ENCODE results near the gene PDE2A.

PDE2A gene

GRCh38 chr11:72653649-72654048 is 20.6 kb downstream of the PDE2A start:
- Mint-ChIP-seq H3K36me3 (ENCODE audit: insufficient read depth) (peaks cover 6% of the 10 kb centered on the region), H3K9me3 (no peaks in the 10 kb centered on the region)

GRCh38 chr11:72652873-72653630 is 21.2 kb downstream of the PDE2A start:
- no peak for DNase-seq

More at GRCh38 chr11:72653649-72654048, 20.6 kb downstream of the PDE2A start:
- Mint-ChIP-seq H3K27ac (no peak overlapping the region), H3K27me3 (peaks cover 0 to 35% of the 10 kb centered on the region in 2 donors), H3K4me3 (no peak overlapping the region), H3K4me1 (ENCODE audit: low read depth in 2 of 2) (no peaks in the 10 kb centered on the region)
- no peak for ATAC-seq (replicated peaks)
- no peak for DNase-seq

DNA sequence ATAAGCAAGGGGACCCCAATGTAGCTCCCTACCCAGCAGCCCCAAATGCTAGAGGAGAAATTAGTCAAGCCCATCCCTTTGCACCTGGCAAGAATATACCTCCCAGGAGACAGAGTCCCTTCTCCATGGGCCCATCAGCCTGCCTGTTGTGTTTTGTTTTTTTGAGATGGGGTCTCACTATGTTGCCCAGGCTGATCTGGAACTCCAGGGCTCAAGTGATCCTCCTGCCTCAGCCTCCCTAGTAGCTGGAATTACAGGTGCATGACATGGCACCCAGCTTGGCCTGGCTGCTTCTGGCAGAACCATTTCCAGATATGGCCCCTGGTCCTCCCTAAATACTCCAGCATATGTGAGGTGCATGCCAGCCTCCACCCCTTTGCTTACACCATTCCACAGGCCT is 22.1 kb downstream of the PDE2A start:
- DNase-seq (no peak), ATAC-seq (replicated peaks) (no peak)
- Mint-ChIP-seq H3K9me3 (no peaks in the 10 kb centered on the region), H3K27ac (no peak overlapping the region), H3K36me3 (ENCODE audit: insufficient read depth) (peaks cover 6% of the 10 kb centered on the region), H3K27me3 (peaks cover 0 to 25% of the 10 kb centered on the region in 2 donors), H3K4me3 (no peak overlapping the region), H3K4me1 (ENCODE audit: low read depth in 2 of 2) (no peaks in the 10 kb centered on the region)

More at GRCh38 chr11:72652873-72653630, 21.2 kb downstream of the PDE2A start:
- no peak for ATAC-seq (replicated peaks)
- H3K27me3 Mint-ChIP-seq, result peaks cover 0 to 29% of the 10 kb centered on the region in 2 donors
- H3K4me1 Mint-ChIP-seq (ENCODE audit: low read depth in 2 of 2), result no peaks in the 10 kb centered on the region
- H3K4me3 Mint-ChIP-seq, result no peak overlapping the region
- no peak overlapping the region for H3K27ac Mint-ChIP-seq
- no peaks in the 10 kb centered on the region for H3K9me3 Mint-ChIP-seq
- peaks cover 6% of the 10 kb centered on the region for H3K36me3 Mint-ChIP-seq (ENCODE audit: insufficient read depth)

- Mint-ChIP-seq H3K27me3 (peaks cover 0 to 6% of the 10 kb centered on the region in 2 donors), H3K4me3 (no peak overlapping the region), H3K36me3 (ENCODE audit: insufficient read depth) (peaks cover 6% of the 10 kb centered on the region), H3K9me3 (no peaks in the 10 kb centered on the region), H3K27ac (peak overlapping the region in 1 of 2 donors; percentile 1), H3K4me1 (ENCODE audit: low read depth in 2 of 2) (no peaks in the 10 kb centered on the region)
- no peak for DNase-seq
- ATAC-seq (replicated peaks), result no peak
These were observed 24.8 kb downstream of the PDE2A start for GRCh38 chr11:72649215-72649976.

- H3K9me3 Mint-ChIP-seq, result no peaks in the 10 kb centered on the region
- H3K27me3 Mint-ChIP-seq, result peaks cover 0 to 3% of the 10 kb centered on the region in 2 donors
- no peak for DNase-seq
- peak overlapping the region in 1 of 2 donors; percentile 1 for H3K27ac Mint-ChIP-seq
- H3K4me3 Mint-ChIP-seq, result no peak overlapping the region
- peaks cover 4% of the 10 kb centered on the region for H3K36me3 Mint-ChIP-seq (ENCODE audit: insufficient read depth)
- H3K4me1 Mint-ChIP-seq (ENCODE audit: low read depth in 2 of 2), result peaks cover 0 to 2% of the 10 kb centered on the region in 2 donors
- no peak for ATAC-seq (replicated peaks)
These were observed 25.7 kb downstream of the PDE2A start for GRCh38 chr11:72648384-72649136.

DNA sequence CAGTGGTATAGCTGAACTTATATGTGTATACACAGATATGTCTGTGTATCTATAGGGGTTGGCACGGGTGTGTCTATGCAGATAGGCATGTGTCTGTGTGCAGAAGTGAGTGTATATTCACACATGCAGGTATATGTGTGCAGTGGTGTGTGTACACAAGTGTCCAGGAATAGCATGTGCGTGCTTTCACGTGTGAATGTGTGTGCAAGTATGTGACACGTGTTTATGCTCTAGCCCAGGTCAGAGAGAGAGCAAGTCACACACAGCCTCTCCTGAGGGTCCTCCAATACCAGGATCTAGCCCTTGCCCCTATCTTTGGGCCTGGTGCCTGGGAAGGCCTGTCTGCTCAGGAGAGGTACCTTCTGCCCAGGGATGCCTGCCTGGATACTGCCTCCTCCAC is 26.3 kb downstream of the PDE2A start:
- no peak for ATAC-seq (replicated peaks)
- Mint-ChIP-seq H3K4me3 (no peak overlapping the region), H3K27ac (no peak overlapping the region), H3K4me1 (ENCODE audit: low read depth in 2 of 2) (peaks cover 0 to 2% of the 10 kb centered on the region in 2 donors), H3K9me3 (no peaks in the 10 kb centered on the region), H3K36me3 (ENCODE audit: insufficient read depth) (no peaks in the 10 kb centered on the region), H3K27me3 (no peaks in the 10 kb centered on the region)
- no peak for DNase-seq

GRCh38 chr11:72646472-72646871 is 27.8 kb downstream of the PDE2A start:
- Mint-ChIP-seq H3K36me3 (ENCODE audit: insufficient read depth) (no peaks in the 10 kb centered on the region), H3K9me3 (no peaks in the 10 kb centered on the region), H3K27me3 (no peaks in the 10 kb centered on the region), H3K27ac (no peak overlapping the region), H3K4me1 (ENCODE audit: low read depth in 2 of 2) (peaks cover 0 to 2% of the 10 kb centered on the region in 2 donors), H3K4me3 (no peak overlapping the region)
- DNase-seq (no peak), ATAC-seq (replicated peaks) (no peak)

DNA sequence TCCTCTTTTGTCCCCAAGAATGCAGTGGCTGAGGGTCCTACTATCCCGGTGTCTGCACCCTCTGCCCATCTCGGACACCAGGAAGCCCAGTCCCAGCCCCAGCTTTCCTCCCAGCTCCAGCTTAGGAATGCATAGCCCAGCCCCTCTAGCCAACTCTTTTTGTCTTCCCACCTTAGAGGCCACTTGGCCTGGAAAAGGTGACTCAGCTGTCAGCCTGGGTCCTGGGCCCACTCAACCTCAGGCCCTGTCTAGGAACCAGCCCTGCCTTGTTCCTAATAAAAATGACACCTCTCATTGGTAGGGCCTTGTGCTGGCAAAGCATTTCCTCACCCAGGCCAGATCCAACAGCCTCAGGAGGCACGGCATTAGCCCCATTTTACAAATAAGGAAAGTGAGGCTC is 28.2 kb downstream of the PDE2A start:
- H3K36me3 Mint-ChIP-seq (ENCODE audit: insufficient read depth), result no peaks in the 10 kb centered on the region
- no peak for DNase-seq
- peaks cover 0 to 2% of the 10 kb centered on the region in 2 donors for H3K4me1 Mint-ChIP-seq (ENCODE audit: low read depth in 2 of 2)
- no peaks in the 10 kb centered on the region for H3K27me3 Mint-ChIP-seq
- H3K27ac Mint-ChIP-seq, result no peak overlapping the region
- H3K4me3 Mint-ChIP-seq, result no peak overlapping the region
- no peaks in the 10 kb centered on the region for H3K9me3 Mint-ChIP-seq
- no peak for ATAC-seq (replicated peaks)

DNA sequence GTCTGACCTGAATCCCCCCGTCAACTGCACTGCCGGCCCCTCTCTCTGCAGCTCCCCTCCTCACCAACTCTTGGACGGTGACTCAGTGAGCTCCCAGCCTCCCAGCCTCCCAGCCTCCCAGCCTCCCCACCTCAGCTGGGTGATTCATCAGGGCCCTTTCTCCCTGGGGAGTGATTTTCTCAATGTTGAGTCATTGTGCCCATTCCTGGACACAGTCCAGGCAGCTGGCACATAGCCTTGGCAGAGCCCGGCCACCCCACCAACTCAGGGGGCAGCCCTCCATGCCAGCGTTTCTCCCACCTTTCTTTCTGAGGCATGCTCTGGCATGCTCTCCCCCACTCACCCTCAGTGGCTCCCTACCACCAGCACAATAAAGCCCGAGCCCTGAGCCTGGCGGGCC is 30.7 kb downstream of the PDE2A start:
- Mint-ChIP-seq H3K36me3 (ENCODE audit: insufficient read depth) (no peaks in the 10 kb centered on the region), H3K9me3 (no peaks in the 10 kb centered on the region), H3K4me1 (ENCODE audit: low read depth in 2 of 2) (peaks cover 0 to 2% of the 10 kb centered on the region in 2 donors), H3K27me3 (no peaks in the 10 kb centered on the region), H3K4me3 (peak overlapping the region; percentile 71 to 75), H3K27ac (no peak overlapping the region)
- DNase-seq, result no peak
- ATAC-seq (replicated peaks), result no peak

- DNase-seq (peak; percentile 52 to 70 (median 62)), ATAC-seq (replicated peaks) (peak; percentile 87)
- Mint-ChIP-seq H3K27ac (no peak overlapping the region), H3K4me3 (peak overlapping the region; percentile 71 to 75), H3K36me3 (ENCODE audit: insufficient read depth) (no peaks in the 10 kb centered on the region), H3K9me3 (no peaks in the 10 kb centered on the region), H3K4me1 (ENCODE audit: low read depth in 2 of 2) (peaks cover 0 to 2% of the 10 kb centered on the region in 2 donors), H3K27me3 (peaks cover 0 to 2% of the 10 kb centered on the region in 2 donors)
These were observed 31.2 kb downstream of the PDE2A start for GRCh38 chr11:72642884-72643522.

DNA sequence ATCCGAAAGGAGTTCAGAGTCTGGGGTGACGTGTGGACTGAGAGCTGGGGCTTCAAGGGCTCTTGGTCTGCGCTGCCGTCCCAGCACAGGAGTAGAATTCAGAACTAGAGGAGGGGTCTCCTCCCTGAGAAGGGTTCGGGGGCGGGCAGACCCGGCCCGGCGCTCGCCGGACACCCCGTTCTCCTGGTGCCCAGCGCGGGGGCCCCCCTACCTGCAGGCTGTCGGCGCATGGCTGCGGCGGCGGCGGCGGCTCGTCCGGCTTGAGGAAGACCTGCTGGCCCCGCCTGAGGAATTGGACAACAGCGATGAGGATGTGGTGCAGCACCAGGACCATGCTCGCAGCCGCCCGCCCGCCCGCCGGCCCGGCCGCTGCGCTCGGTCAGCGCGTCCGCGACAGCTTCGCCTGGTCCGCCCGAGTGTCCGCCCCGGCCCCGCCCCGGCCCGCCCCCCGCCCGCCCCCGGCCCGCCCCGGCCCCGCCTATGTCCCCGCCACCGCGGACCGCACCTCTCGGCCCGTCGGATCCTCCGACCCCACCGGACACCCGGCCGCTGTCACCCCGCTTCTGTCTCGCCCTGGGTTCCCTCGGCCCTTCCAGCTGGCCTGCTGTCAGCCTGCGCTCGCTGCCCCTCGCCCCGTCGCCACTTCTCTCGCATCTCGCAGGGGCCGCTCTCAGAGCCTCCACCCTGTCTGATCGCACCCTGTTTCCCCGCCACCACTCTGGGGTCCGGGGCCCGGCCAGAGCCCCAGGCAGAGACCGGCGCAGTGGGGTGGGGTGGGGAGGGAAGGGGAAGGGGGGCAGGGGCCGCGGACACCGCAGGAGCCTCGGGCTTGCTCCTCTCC is 32.0 kb downstream of the PDE2A start:
- no peaks in the 10 kb centered on the region for H3K9me3 Mint-ChIP-seq
- ATAC-seq (replicated peaks), result peak; percentile 58
- DNase-seq, result peak in 2 of 3 experiments; percentile 9 to 15
- no peak overlapping the region for H3K27ac Mint-ChIP-seq
- peak overlapping the region; percentile 65 to 69 for H3K4me3 Mint-ChIP-seq
- H3K4me1 Mint-ChIP-seq (ENCODE audit: low read depth in 2 of 2), result peaks cover 0 to 2% of the 10 kb centered on the region in 2 donors
- H3K36me3 Mint-ChIP-seq (ENCODE audit: insufficient read depth), result no peaks in the 10 kb centered on the region
- peaks cover 5 to 10% of the 10 kb centered on the region in 2 donors for H3K27me3 Mint-ChIP-seq

DNA sequence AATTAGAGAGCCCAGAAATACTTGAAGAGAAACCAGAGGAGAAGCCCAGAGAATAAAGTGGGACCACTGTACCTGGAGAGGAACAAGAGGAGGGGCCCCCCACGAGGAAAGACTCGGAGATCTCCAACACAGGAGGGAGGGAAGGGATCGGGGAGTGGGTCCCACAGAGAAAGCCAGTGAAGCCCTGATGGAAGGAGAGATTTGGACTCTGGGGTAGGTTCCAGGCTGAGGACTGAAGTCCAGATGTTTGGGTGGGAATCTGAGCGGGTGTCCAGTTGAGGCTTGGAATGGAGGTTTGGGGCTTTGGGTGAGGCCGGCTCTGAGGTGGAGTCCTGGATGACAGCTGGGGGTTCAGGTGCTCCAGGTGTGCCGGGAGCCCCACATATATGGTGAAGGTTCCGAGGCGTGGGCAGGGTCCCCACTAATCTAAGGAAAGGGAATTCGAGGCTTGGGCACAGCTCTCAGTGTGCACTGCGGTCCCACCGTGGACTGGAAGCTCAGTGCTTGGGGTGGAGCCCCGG is 32.6 kb downstream of the PDE2A start:
- Mint-ChIP-seq H3K36me3 (ENCODE audit: insufficient read depth) (no peaks in the 10 kb centered on the region), H3K9me3 (no peaks in the 10 kb centered on the region), H3K4me3 (no peak overlapping the region), H3K27ac (no peak overlapping the region), H3K27me3 (peaks cover 12 to 16% of the 10 kb centered on the region in 2 donors), H3K4me1 (ENCODE audit: low read depth in 2 of 2) (peaks cover 0 to 2% of the 10 kb centered on the region in 2 donors)
- ATAC-seq (replicated peaks) (no peak), DNase-seq (no peak)

Measured in effector memory CD8-positive, alpha-beta T cell (primary cell).